ENCODE measurements around the gene EPS15.
"Not testable (repeated sequence)": the region's sequence is repeated elsewhere in the genome, so short reads cannot be mapped to it uniquely, and the experiment has no call there.

EPS15 gene

GRCh38 chr1:51341876-51342496, 177.1 kb downstream of the EPS15 start:
- no peak for DNase-seq (ENCODE audit: low read depth in 2 of 2, low spot score in 1 of 2)

- DNase-seq (ENCODE audit: low read depth in 2 of 2, low spot score in 1 of 2) = no peak
These were observed 178.7 kb downstream of the EPS15 start for GRCh38 chr1:51340380-51340779.

- no peak for DNase-seq (ENCODE audit: low read depth in 2 of 2, low spot score in 1 of 2)
These were observed 182.4 kb downstream of the EPS15 start for GRCh38 chr1:51336711-51337110.

- DNase-seq (ENCODE audit: low read depth in 2 of 2, low spot score in 1 of 2) = no peak
These were observed 183.1 kb downstream of the EPS15 start for GRCh38 chr1:51336004-51336403.

- DNase-seq (ENCODE audit: low read depth in 2 of 2, low spot score in 1 of 2) = no peak
These were observed 187.6 kb downstream of the EPS15 start for GRCh38 chr1:51331206-51332100.

- no peak for DNase-seq (ENCODE audit: low read depth in 2 of 2, low spot score in 1 of 2)
These were observed 188.5 kb downstream of the EPS15 start, which contains the start of gene TTC39A for GRCh38 chr1:51330331-51331201. Gene TTC39A, minus strand, starts transcription at chr1:51330562. Its CDS starts 85 bp downstream, at chr1:51330477.

GRCh38 chr1:51329443-51330325, 189.4 kb downstream of the EPS15 start:
- no peak for DNase-seq (ENCODE audit: low read depth in 2 of 2, low spot score in 1 of 2)

- no peak for DNase-seq (ENCODE audit: low read depth in 2 of 2, low spot score in 1 of 2)
These were observed 190.1 kb downstream of the EPS15 start for GRCh38 chr1:51328926-51329325.

GRCh38 chr1:51328279-51328678, 190.8 kb downstream of the EPS15 start:
- no peak for DNase-seq (ENCODE audit: low read depth in 2 of 2, low spot score in 1 of 2)

GRCh38 chr1:51327386-51327785, 191.7 kb downstream of the EPS15 start:
- no peak for DNase-seq (ENCODE audit: low read depth in 2 of 2, low spot score in 1 of 2)

GRCh38 chr1:51326839-51327238, 192.2 kb downstream of the EPS15 start:
- no peak for DNase-seq (ENCODE audit: low read depth in 2 of 2, low spot score in 1 of 2)

GRCh38 chr1:51325878-51326755, 192.9 kb downstream of the EPS15 start:
- no peak for DNase-seq (ENCODE audit: low read depth in 2 of 2, low spot score in 1 of 2)

- no peak for DNase-seq (ENCODE audit: low read depth in 2 of 2, low spot score in 1 of 2)
These were observed 193.7 kb downstream of the EPS15 start for GRCh38 chr1:51325391-51325790.

GRCh38 chr1:51325011-51325385, 194.1 kb downstream of the EPS15 start:
- DNase-seq (ENCODE audit: low read depth in 2 of 2, low spot score in 1 of 2) = not testable (repeated sequence)

GRCh38 chr1:51324251-51325010, 194.6 kb downstream of the EPS15 start:
- no peak for DNase-seq (ENCODE audit: low read depth in 2 of 2, low spot score in 1 of 2)

- no peak for DNase-seq (ENCODE audit: low read depth in 2 of 2, low spot score in 1 of 2)
These were observed 195.3 kb downstream of the EPS15 start for GRCh38 chr1:51323778-51324177.

GRCh38 chr1:51322417-51323101, 196.5 kb downstream of the EPS15 start:
- no peak for DNase-seq (ENCODE audit: low read depth in 2 of 2, low spot score in 1 of 2)

GRCh38 chr1:51321924-51322280, 197.2 kb downstream of the EPS15 start:
- DNase-seq (ENCODE audit: low read depth in 2 of 2, low spot score in 1 of 2) = no peak
